Adrenal gland (tissue), 5 donors: ENCODE data around the gene DHRS3.

Source experiments
- CTCF ChIP-seq, 6 experiments: fragments of 450-650 bp in 4 of 6; fragments of 200-600 bp in 2 of 6; sonication (generic) in 1 of 6; IDR thresholded peaks; 1 replicate in 5 of 6; 2 replicates in 1 of 6; pipeline versions ENCODE4 v1.5.1 to v1.8.0; 2016 to 2021; ENCODE audit warnings: antibody characterized with exemption in 6 of 6, mild to moderate bottlenecking in 2 of 6, moderate library complexity in 1 of 6
- POLR2A ChIP-seq, 2 donors: fragments of 450-650 bp; IDR thresholded peaks; one replicate each; pipeline ENCODE4 v1.6.1; 2017; ENCODE audit warnings: antibody characterized with exemption in 2 of 2, mild to moderate bottlenecking in 2 of 2, moderate library complexity in 1 of 2
- donor health status: DM: no; HTN: no; CAD: no.

GRCh38 chr1:12661606-12662219 is 43.7 kb upstream of the DHRS3 start:
- TF ChIP-seq CTCF (IDR thresholded peaks at IDR 0.05) (no peak), POLR2A (IDR thresholded peaks at IDR 0.05) (no peak)
